Measurements from ENCODE around the gene ELAPOR2.

The ELAPOR2 gene

DNA sequence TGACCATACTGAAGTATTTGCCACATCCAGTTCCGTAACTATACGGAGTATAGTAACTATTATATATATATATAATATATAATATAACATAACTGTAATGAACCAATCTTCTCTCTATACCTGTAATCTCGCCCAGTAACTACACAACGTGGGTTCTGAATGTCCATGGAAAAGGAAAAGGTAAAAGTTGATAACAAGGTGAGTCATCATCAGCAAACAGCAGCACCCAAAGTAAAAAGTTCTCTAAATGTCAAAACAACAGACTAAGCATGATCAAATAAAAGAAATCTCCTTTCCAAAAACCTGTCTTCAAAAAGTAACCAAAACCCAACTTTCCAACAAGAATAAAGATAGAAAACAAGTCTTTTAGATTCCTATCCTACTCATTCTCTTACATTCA is 42.8 kb downstream of the ELAPOR2 start:
- no peak overlapping the region for H3K4me3 ChIP-seq (ENCODE audit: low read depth, low read length)
- TF ChIP-seq CTCF (IDR thresholded peaks at IDR 0.05; ENCODE audit: low read depth, low read length): no peak

DNA sequence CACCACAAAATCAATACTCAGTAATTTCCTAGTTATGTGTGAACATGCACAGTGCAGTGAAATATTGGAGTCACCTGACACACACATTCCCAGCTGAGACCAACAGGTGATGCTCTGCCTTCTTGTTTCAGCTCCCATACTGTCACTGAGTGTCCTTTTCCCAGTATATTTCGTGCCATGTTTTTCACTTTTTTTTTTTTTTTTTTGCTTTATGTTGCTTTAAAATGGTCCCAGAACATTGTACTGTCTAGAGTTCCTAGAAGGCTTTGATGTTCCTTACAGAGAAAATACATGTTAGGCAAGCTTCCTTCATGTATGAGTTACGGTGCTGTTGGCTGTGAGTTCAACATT is 45.6 kb downstream of the ELAPOR2 start:
- TF ChIP-seq CTCF (IDR thresholded peaks at IDR 0.05; ENCODE audit: low read depth, low read length): no peak
- H3K4me3 ChIP-seq (ENCODE audit: low read depth, low read length): no peak overlapping the region

DNA sequence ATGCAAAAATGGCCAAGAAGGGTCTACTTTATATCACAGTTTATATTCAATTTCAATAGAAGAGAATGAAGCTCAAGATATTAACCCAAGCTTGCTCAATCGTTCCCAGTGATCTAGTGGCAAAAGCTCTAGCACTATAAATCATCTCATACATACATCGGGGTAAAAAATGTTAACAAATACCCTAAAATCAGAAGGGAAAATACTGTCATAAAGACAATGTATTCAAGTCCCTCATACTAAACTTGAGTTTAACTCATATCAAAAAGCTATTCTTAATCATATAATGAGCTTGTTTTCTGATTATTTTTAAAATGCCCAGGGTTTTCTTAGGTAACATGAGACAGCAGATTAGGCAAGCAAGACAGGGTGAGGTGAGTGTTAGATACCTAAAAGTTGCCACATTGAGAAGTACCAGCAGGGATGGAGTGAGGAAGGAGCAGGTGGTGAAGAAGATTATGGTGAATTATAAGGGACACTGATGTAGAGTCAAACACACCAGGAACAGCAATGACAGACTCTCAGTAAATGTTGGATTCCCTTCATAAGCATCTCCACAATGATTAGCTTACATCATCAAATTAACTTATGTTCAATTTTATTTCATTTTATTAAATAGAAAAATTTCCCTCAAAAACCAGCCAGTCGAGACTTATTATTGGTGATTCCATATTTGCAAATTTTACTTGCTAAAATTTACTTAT is 46.2 kb downstream of the ELAPOR2 start:
- no peak for TF ChIP-seq CTCF (IDR thresholded peaks at IDR 0.05; ENCODE audit: low read depth, low read length)
- H3K4me3 ChIP-seq (ENCODE audit: low read depth, low read length): no peak overlapping the region
